ENCODE data around the gene PRKG1.

- TF ChIP-seq EZH2phosphoT487 (IDR thresholded peaks at IDR 0.05; ENCODE audit: low read depth), result no peak
- TF ChIP-seq, protein P1, sequence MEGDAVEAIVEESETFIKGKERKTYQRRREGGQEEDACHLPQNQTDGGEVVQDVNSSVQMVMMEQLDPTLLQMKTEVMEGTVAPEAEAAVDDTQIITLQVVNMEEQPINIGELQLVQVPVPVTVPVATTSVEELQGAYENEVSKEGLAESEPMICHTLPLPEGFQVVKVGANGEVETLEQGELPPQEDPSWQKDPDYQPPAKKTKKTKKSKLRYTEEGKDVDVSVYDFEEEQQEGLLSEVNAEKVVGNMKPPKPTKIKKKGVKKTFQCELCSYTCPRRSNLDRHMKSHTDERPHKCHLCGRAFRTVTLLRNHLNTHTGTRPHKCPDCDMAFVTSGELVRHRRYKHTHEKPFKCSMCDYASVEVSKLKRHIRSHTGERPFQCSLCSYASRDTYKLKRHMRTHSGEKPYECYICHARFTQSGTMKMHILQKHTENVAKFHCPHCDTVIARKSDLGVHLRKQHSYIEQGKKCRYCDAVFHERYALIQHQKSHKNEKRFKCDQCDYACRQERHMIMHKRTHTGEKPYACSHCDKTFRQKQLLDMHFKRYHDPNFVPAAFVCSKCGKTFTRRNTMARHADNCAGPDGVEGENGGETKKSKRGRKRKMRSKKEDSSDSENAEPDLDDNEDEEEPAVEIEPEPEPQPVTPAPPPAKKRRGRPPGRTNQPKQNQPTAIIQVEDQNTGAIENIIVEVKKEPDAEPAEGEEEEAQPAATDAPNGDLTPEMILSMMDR (IDR thresholded peaks at IDR 0.05; ENCODE audit: low read depth, low read length), result no peak
Observed at GRCh38 chr10:51170518-51171245, 96.4 kb downstream of the PRKG1 start.

All from OCI-LY3 (cell line).